Measurements from ENCODE around the gene TCERG1L.
"Not testable (repeated sequence)": the region's sequence is repeated elsewhere in the genome, so short reads cannot be mapped to it uniquely, and the experiment has no call there.

The TCERG1L gene

GRCh38 chr10:131180740-131181415, 130.6 kb downstream of the TCERG1L start:
- Mint-ChIP-seq H3K4me3 (no peak overlapping the region), H3K4me1 (no peaks in the 10 kb centered on the region), H3K27ac (no peak overlapping the region), H3K36me3 (no peaks in the 10 kb centered on the region), H3K9me3 (peaks cover 4% of the 10 kb centered on the region), H3K27me3 (no peaks in the 10 kb centered on the region)
- CTCF ChIA-PET, result no interaction called here
- no peak for DNase-seq

- CTCF ChIA-PET, result no interaction called here
- Mint-ChIP-seq H3K27me3 (no peaks in the 10 kb centered on the region), H3K4me3 (no peak overlapping the region), H3K27ac (no peak overlapping the region), H3K9me3 (peaks cover 8% of the 10 kb centered on the region), H3K4me1 (no peaks in the 10 kb centered on the region), H3K36me3 (no peaks in the 10 kb centered on the region)
- no peak for DNase-seq
Measured at GRCh38 chr10:131180086-131180485, 131.4 kb downstream of the TCERG1L start.

- CTCF ChIA-PET, result no interaction called here
- no peak overlapping the region for H3K27ac Mint-ChIP-seq
- DNase-seq, result no peak
- H3K9me3 Mint-ChIP-seq, result peaks cover 15% of the 10 kb centered on the region
- no peaks in the 10 kb centered on the region for H3K4me1 Mint-ChIP-seq
- H3K4me3 Mint-ChIP-seq, result no peak overlapping the region
- H3K36me3 Mint-ChIP-seq, result no peaks in the 10 kb centered on the region
- no peaks in the 10 kb centered on the region for H3K27me3 Mint-ChIP-seq
Measured at GRCh38 chr10:131179361-131179760, 132.2 kb downstream of the TCERG1L start.

GRCh38 chr10:131178521-131179331, 132.8 kb downstream of the TCERG1L start:
- Mint-ChIP-seq H3K9me3 (peaks cover 15% of the 10 kb centered on the region), H3K4me1 (no peaks in the 10 kb centered on the region), H3K27me3 (no peaks in the 10 kb centered on the region), H3K4me3 (no peak overlapping the region), H3K27ac (no peak overlapping the region), H3K36me3 (no peaks in the 10 kb centered on the region)
- no peak for DNase-seq
- CTCF ChIA-PET, result no interaction called here

- DNase-seq, result no peak
- no peak overlapping the region for H3K4me3 Mint-ChIP-seq
- CTCF ChIA-PET, result no interaction called here
Measured at GRCh38 chr10:131177431-131178327, 133.8 kb downstream of the TCERG1L start.

GRCh38 chr10:131176907-131177306, 134.6 kb downstream of the TCERG1L start:
- DNase-seq, result no peak
- Mint-ChIP-seq H3K27me3 (no peaks in the 10 kb centered on the region), H3K9me3 (peaks cover 15% of the 10 kb centered on the region), H3K4me3 (no peak overlapping the region), H3K27ac (no peak overlapping the region), H3K36me3 (no peaks in the 10 kb centered on the region), H3K4me1 (no peaks in the 10 kb centered on the region)
- CTCF ChIA-PET, result no interaction called here

More at GRCh38 chr10:131177431-131178327, 133.8 kb downstream of the TCERG1L start:
- no peaks in the 10 kb centered on the region for H3K4me1 Mint-ChIP-seq
- no peaks in the 10 kb centered on the region for H3K36me3 Mint-ChIP-seq
- H3K9me3 Mint-ChIP-seq, result peaks cover 15% of the 10 kb centered on the region
- no peak overlapping the region for H3K27ac Mint-ChIP-seq
- no peaks in the 10 kb centered on the region for H3K27me3 Mint-ChIP-seq

- H3K36me3 Mint-ChIP-seq, CTCF ChIA-PET, H3K4me3 Mint-ChIP-seq, DNase-seq, H3K27me3 Mint-ChIP-seq, H3K27ac Mint-ChIP-seq, H3K4me1 Mint-ChIP-seq: not testable (repeated sequence)
- H3K9me3 Mint-ChIP-seq, result peaks cover 15% of the 10 kb centered on the region
Measured at GRCh38 chr10:131176324-131176723, 135.2 kb downstream of the TCERG1L start.

- no peak for DNase-seq
- H3K27me3 Mint-ChIP-seq, result no peaks in the 10 kb centered on the region
Measured at GRCh38 chr10:131175891-131176290, 135.6 kb downstream of the TCERG1L start.

GRCh38 chr10:131174651-131175540, 136.6 kb downstream of the TCERG1L start:
- Mint-ChIP-seq H3K9me3 (peaks cover 14% of the 10 kb centered on the region), H3K4me3 (no peak overlapping the region), H3K36me3 (no peaks in the 10 kb centered on the region), H3K27me3 (no peaks in the 10 kb centered on the region), H3K4me1 (no peaks in the 10 kb centered on the region), H3K27ac (no peak overlapping the region)
- no peak for DNase-seq
- CTCF ChIA-PET, result no interaction called here

More at GRCh38 chr10:131175891-131176290, 135.6 kb downstream of the TCERG1L start:
- Mint-ChIP-seq H3K4me1 (no peaks in the 10 kb centered on the region), H3K27ac (no peak overlapping the region), H3K4me3 (no peak overlapping the region), H3K9me3 (peaks cover 15% of the 10 kb centered on the region), H3K36me3 (no peaks in the 10 kb centered on the region)
- CTCF ChIA-PET, result no interaction called here

GRCh38 chr10:131174211-131174565, 137.3 kb downstream of the TCERG1L start:
- Mint-ChIP-seq H3K4me1 (no peaks in the 10 kb centered on the region), H3K36me3 (no peaks in the 10 kb centered on the region), H3K9me3 (peaks cover 12% of the 10 kb centered on the region), H3K27ac (no peak overlapping the region), H3K4me3 (no peak overlapping the region), H3K27me3 (no peaks in the 10 kb centered on the region)
- no peak for DNase-seq
- CTCF ChIA-PET, result no interaction called here

GRCh38 chr10:131173484-131174210, 137.9 kb downstream of the TCERG1L start:
- DNase-seq, result no peak
- peaks cover 12% of the 10 kb centered on the region for H3K9me3 Mint-ChIP-seq
- CTCF ChIA-PET, result no interaction called here
- no peaks in the 10 kb centered on the region for H3K4me1 Mint-ChIP-seq
- no peaks in the 10 kb centered on the region for H3K27me3 Mint-ChIP-seq
- H3K27ac Mint-ChIP-seq, result no peak overlapping the region
- H3K36me3 Mint-ChIP-seq, result no peaks in the 10 kb centered on the region
- no peak overlapping the region for H3K4me3 Mint-ChIP-seq

GRCh38 chr10:131172433-131172832, 139.1 kb downstream of the TCERG1L start:
- no peak for DNase-seq
- CTCF ChIA-PET, result no interaction called here
- no peak overlapping the region for H3K4me3 Mint-ChIP-seq
- no peaks in the 10 kb centered on the region for H3K27me3 Mint-ChIP-seq
- H3K4me1 Mint-ChIP-seq, result no peaks in the 10 kb centered on the region
- H3K36me3 Mint-ChIP-seq, result no peaks in the 10 kb centered on the region
- no peak overlapping the region for H3K27ac Mint-ChIP-seq
- H3K9me3 Mint-ChIP-seq, result peaks cover 10% of the 10 kb centered on the region

- Mint-ChIP-seq H3K36me3 (no peaks in the 10 kb centered on the region), H3K27ac (no peak overlapping the region), H3K27me3 (no peaks in the 10 kb centered on the region), H3K4me1 (no peaks in the 10 kb centered on the region), H3K4me3 (no peak overlapping the region), H3K9me3 (no peaks in the 10 kb centered on the region)
- no peak for DNase-seq
- CTCF ChIA-PET, result no interaction called here
Measured at GRCh38 chr10:131169146-131169545, 142.4 kb downstream of the TCERG1L start.

Data from activated naive CD4-positive, alpha-beta T cell treated with anti-CD3 and anti-CD28 coated beads, Interleukin-2, amount 10 ng/mL, durations not matched to agents 7 days and 5 days (primary cell).